ENCODE data around the gene CRTC3. TPM values are rescaled to one million over a fixed set of nuclear protein-coding genes. Genes with fewer than 3 reads are reported as not detected.
"Not testable (repeated sequence)": the region's sequence is repeated elsewhere in the genome, so short reads cannot be mapped to it uniquely, and the experiment has no call there.

The CRTC3 gene
- total RNA-seq, 2 experiments from 2014 or later = 27.1 to 28.7 TPM

GRCh38 chr15:90664650-90665287, 135.0 kb downstream of the CRTC3 start:
- ATAC-seq (no peak), DNase-seq (no peak)
- ChIA-PET CTCF (interaction anchor here (0.9 to 1.4 kb wide), 3 partner anchors 9 to 292 kb away, joined by 3 to 4 read pairs (median 3); no protein-coding TSS in a partner anchor), POLR2A (interaction anchor here (0.8 to 5.4 kb wide), 6 partner anchors 12 to 162 kb away, joined by 3 to 25 read pairs (median 8); partner anchors contain the start of gene BLM)
- intact Hi-C loops (cut with micrococcal nuclease) = no loop called here
- Mint-ChIP-seq H3K27me3 (peaks cover 21% of the 10 kb centered on the region), H3K4me1 (ENCODE audit: low read depth) (peaks cover 50% of the 10 kb centered on the region), H3K4me3 (peak overlapping the region; percentile 75), H3K9me3 (peaks cover 2% of the 10 kb centered on the region), H3K36me3 (ENCODE audit: low read depth) (peaks cover 2% of the 10 kb centered on the region), H3K27ac (peak overlapping the region; percentile 51)
- TF ChIP-seq CTCF (IDR thresholded peaks at IDR 0.05) = no peak

- POLR2A ChIA-PET = interaction anchor here (0.8 to 5.4 kb wide), 7 partner anchors 9 to 163 kb away, joined by 3 to 25 read pairs (median 5); partner anchors contain the start of gene BLM
- DNase-seq = peak; percentile 74
- peaks cover 21% of the 10 kb centered on the region for H3K27me3 Mint-ChIP-seq
- no peak for TF ChIP-seq CTCF (IDR thresholded peaks at IDR 0.05)
- H3K9me3 Mint-ChIP-seq = peaks cover 2% of the 10 kb centered on the region
- H3K4me3 Mint-ChIP-seq = peak overlapping the region; percentile 77
- intact Hi-C loops (cut with micrococcal nuclease) = no loop called here
- CTCF ChIA-PET = interaction anchor here (0.9 to 1.4 kb wide), 3 partner anchors 9 to 291 kb away, joined by 3 to 4 read pairs (median 3); no protein-coding TSS in a partner anchor
- H3K27ac Mint-ChIP-seq = peak overlapping the region; percentile 88
- H3K4me1 Mint-ChIP-seq (ENCODE audit: low read depth) = peaks cover 43% of the 10 kb centered on the region
- peak; percentile 66 for ATAC-seq
- peaks cover 2% of the 10 kb centered on the region for H3K36me3 Mint-ChIP-seq (ENCODE audit: low read depth)
Measured at GRCh38 chr15:90665288-90666134, 135.8 kb downstream of the CRTC3 start.

- ChIA-PET CTCF (no interaction called here), POLR2A (interaction anchor here (0.7 to 5.4 kb wide), 6 partner anchors 10 to 84 kb away, joined by 3 to 25 read pairs (median 7); partner anchors contain the start of gene BLM)
- intact Hi-C loops (cut with micrococcal nuclease) = no loop called here
- peaks cover 21% of the 10 kb centered on the region for H3K27me3 Mint-ChIP-seq
- no peak for TF ChIP-seq CTCF (IDR thresholded peaks at IDR 0.05)
- no peak for ATAC-seq
- DNase-seq = no peak
- peaks cover 2% of the 10 kb centered on the region for H3K36me3 Mint-ChIP-seq (ENCODE audit: low read depth)
- H3K4me1 Mint-ChIP-seq (ENCODE audit: low read depth) = peaks cover 35% of the 10 kb centered on the region
- H3K27ac Mint-ChIP-seq = peak overlapping the region; percentile 88
- peak overlapping the region; percentile 77 for H3K4me3 Mint-ChIP-seq
- H3K9me3 Mint-ChIP-seq = peaks cover 2% of the 10 kb centered on the region
Measured at GRCh38 chr15:90666135-90666909, 136.6 kb downstream of the CRTC3 start.

- TF ChIP-seq CTCF (IDR thresholded peaks at IDR 0.05) = no peak
- H3K27ac Mint-ChIP-seq = peak overlapping the region; percentile 56
- H3K4me1 Mint-ChIP-seq (ENCODE audit: low read depth) = peaks cover 27% of the 10 kb centered on the region
- intact Hi-C loops (cut with micrococcal nuclease) = no loop called here
- ChIA-PET CTCF (no interaction called here), POLR2A (interaction anchor here (3.2 to 5.4 kb wide), 2 partner anchors 10 to 18 kb away, joined by 16 to 25 read pairs; no protein-coding TSS in a partner anchor)
- peaks cover 2% of the 10 kb centered on the region for H3K36me3 Mint-ChIP-seq (ENCODE audit: low read depth)
- no peaks in the 10 kb centered on the region for H3K9me3 Mint-ChIP-seq
- peak overlapping the region; percentile 40 for H3K4me3 Mint-ChIP-seq
- peaks cover 21% of the 10 kb centered on the region for H3K27me3 Mint-ChIP-seq
- ATAC-seq (peak; percentile 8), DNase-seq (no peak)
Measured at GRCh38 chr15:90667073-90667754, 137.5 kb downstream of the CRTC3 start.

- CTCF ChIA-PET; DNase-seq; H3K36me3 Mint-ChIP-seq (ENCODE audit: low read depth); intact Hi-C loops (cut with micrococcal nuclease); H3K27ac Mint-ChIP-seq; H3K9me3 Mint-ChIP-seq; H3K4me3 Mint-ChIP-seq; ATAC-seq: not testable (repeated sequence)
- Mint-ChIP-seq H3K4me1 (ENCODE audit: low read depth) (peaks cover 25% of the 10 kb centered on the region), H3K27me3 (peaks cover 21% of the 10 kb centered on the region)
- POLR2A ChIA-PET = interaction anchor here (0.6 kb wide), 1 partner anchor 19 kb away, joined by 3 read pairs; no protein-coding TSS in a partner anchor
Measured at GRCh38 chr15:90667755-90668345, 138.1 kb downstream of the CRTC3 start.

GRCh38 chr15:90670631-90671030, 140.9 kb downstream of the CRTC3 start:
- CTCF ChIA-PET = interaction anchor here (1.1 to 2.2 kb wide), 4 partner anchors 8 to 216 kb away, joined by 3 to 13 read pairs (median 4); no protein-coding TSS in a partner anchor
- peaks cover 13% of the 10 kb centered on the region for H3K4me1 Mint-ChIP-seq (ENCODE audit: low read depth)
- intact Hi-C loops (cut with micrococcal nuclease); H3K27ac Mint-ChIP-seq; H3K4me3 Mint-ChIP-seq; H3K27me3 Mint-ChIP-seq; ATAC-seq; H3K9me3 Mint-ChIP-seq; DNase-seq; H3K36me3 Mint-ChIP-seq (ENCODE audit: low read depth): not testable (repeated sequence)
- POLR2A ChIA-PET = interaction anchor here (0.6 to 1.5 kb wide), 2 partner anchors 47 to 101 kb away, joined by 3 to 4 read pairs; partner anchors contain the start of gene BLM

All from activated CD8-positive, alpha-beta T cell treated with anti-CD3 and anti-CD28 coated beads for 36 hours (primary cell).